Endothelial cell (in vitro differentiated cells): ENCODE results near the gene OR6C76. TPM values are rescaled to one million over a fixed set of nuclear protein-coding genes. Genes with fewer than 3 reads are reported as not detected.

Source experiments
- DNase-seq: peaks from one replicate; pipeline ENCODE4 v3.0.0; 2021; ENCODE audit warnings: low spot score
- H3K27ac Mint-ChIP-seq: one replicate; pipeline ENCODE4 v1.8.0; 2021; ENCODE audit warnings: mixed read lengths, inconsistent platforms; ENCODE audit not compliant: unreplicated experiment
- H3K27me3 Mint-ChIP-seq: one replicate; pipeline ENCODE4 v1.8.0; 2021; ENCODE audit warnings: mild to moderate bottlenecking, moderate library complexity, mixed read lengths, inconsistent platforms; ENCODE audit not compliant: unreplicated experiment
- H3K36me3 Mint-ChIP-seq: one replicate; pipeline ENCODE4 v1.8.0; 2021; ENCODE audit warnings: mild to moderate bottlenecking, low read depth, mixed read lengths, inconsistent platforms; ENCODE audit not compliant: unreplicated experiment
- H3K4me1 Mint-ChIP-seq: one replicate; pipeline ENCODE4 v1.8.0; 2021; ENCODE audit warnings: mild to moderate bottlenecking, mixed read lengths, inconsistent platforms; ENCODE audit not compliant: unreplicated experiment
- H3K4me3 Mint-ChIP-seq: one replicate; pipeline ENCODE4 v1.8.0; 2021; ENCODE audit warnings: mild to moderate bottlenecking, mixed read lengths, inconsistent platforms; ENCODE audit not compliant: unreplicated experiment
- H3K9me3 Mint-ChIP-seq: one replicate; pipeline ENCODE4 v1.8.0; 2021; ENCODE audit warnings: mixed read lengths, inconsistent platforms; ENCODE audit not compliant: unreplicated experiment
- CTCF ChIP-seq: fragments of 200-600 bp; sonication (generic); IDR thresholded peaks from one replicate; pipeline ENCODE4 v1.5.0; 2021; ENCODE audit warnings: antibody characterized with exemption; ENCODE audit not compliant: unreplicated experiment
- total RNA-seq: library from RNA; stranded (reverse); fragmentation: NEBNext Ultra II Directional; extraction: Animal tissue kit (Norgen Biotek cat#: 25700); gene quantifications from one replicate; pipeline ENCODE4 v1.2.1, GENCODE V29; 2021; ENCODE audit not compliant: unreplicated experiment

Gene OR6C76
- total RNA-seq, 1 donor from 2014 or later = not detected

- Mint-ChIP-seq H3K4me1 (peaks cover 4% of the 10 kb centered on the region), H3K9me3 (no peaks in the 10 kb centered on the region), H3K36me3 (no peaks in the 10 kb centered on the region), H3K27me3 (no peaks in the 10 kb centered on the region), H3K27ac (no peak within 1 kb of the TSS), H3K4me3 (no peak within 1 kb of the TSS)
- DNase-seq = no peak
- TF ChIP-seq CTCF = no peak
Measured at GRCh38 chr12:55470088-55470829, 44.2 kb downstream of the OR6C76 start, which contains the start of gene OR6C70. TSS of gene OR6C70 (minus strand) at chr12:55470138. CDS start at chr12:55470138, 0 bp downstream.

GRCh38 chr12:55472264-55472663 is 46.2 kb downstream of the OR6C76 start:
- no peak for TF ChIP-seq CTCF
- H3K36me3 Mint-ChIP-seq = no peaks in the 10 kb centered on the region
- no peak overlapping the region for H3K27ac Mint-ChIP-seq
- H3K4me3 Mint-ChIP-seq = no peak overlapping the region
- H3K4me1 Mint-ChIP-seq = peaks cover 4% of the 10 kb centered on the region
- no peaks in the 10 kb centered on the region for H3K9me3 Mint-ChIP-seq
- DNase-seq = no peak
- H3K27me3 Mint-ChIP-seq = no peaks in the 10 kb centered on the region

Other genes starting within 250 kb of the OR6C76 start
- gene OR10A7, start 205.2 kb upstream of the OR6C76 start, total RNA-seq = not detected
- not detected for gene OR6C74, start 181.6 kb upstream of the OR6C76 start, total RNA-seq
- not detected for gene OR6C6, start 129.7 kb upstream of the OR6C76 start, total RNA-seq
- gene OR6C1, start 111.9 kb upstream of the OR6C76 start, total RNA-seq = not detected
- not detected for gene OR6C3, start 95.5 kb upstream of the OR6C76 start, total RNA-seq
- gene OR6C75, start 63.3 kb upstream of the OR6C76 start, total RNA-seq = not detected
- not detected for gene OR6C65, start 25.7 kb upstream of the OR6C76 start, total RNA-seq
- not detected for gene OR6C2, start 17.8 kb downstream of the OR6C76 start, total RNA-seq
- gene OR6C70, start 43.9 kb downstream of the OR6C76 start, total RNA-seq = not detected
- gene OR6C68, start 66.1 kb downstream of the OR6C76 start, total RNA-seq = not detected
- gene OR6C4, start 123.3 kb downstream of the OR6C76 start, total RNA-seq = not detected
- not detected for gene OR2AP1, start 146.2 kb downstream of the OR6C76 start, total RNA-seq
- not detected for gene OR10P1, start 210.6 kb downstream of the OR6C76 start, total RNA-seq